GM18909 (cell line): ENCODE results near the gene MYMK.

Experiments
- ATAC-seq: cut with Tn5 transposase; IDR thresholded peaks from one replicate; pipeline ENCODE4 v1.9.1; 2021; ENCODE audit warnings: mild to moderate bottlenecking; ENCODE audit not compliant: unreplicated experiment, poor library complexity

MYMK gene

DNA sequence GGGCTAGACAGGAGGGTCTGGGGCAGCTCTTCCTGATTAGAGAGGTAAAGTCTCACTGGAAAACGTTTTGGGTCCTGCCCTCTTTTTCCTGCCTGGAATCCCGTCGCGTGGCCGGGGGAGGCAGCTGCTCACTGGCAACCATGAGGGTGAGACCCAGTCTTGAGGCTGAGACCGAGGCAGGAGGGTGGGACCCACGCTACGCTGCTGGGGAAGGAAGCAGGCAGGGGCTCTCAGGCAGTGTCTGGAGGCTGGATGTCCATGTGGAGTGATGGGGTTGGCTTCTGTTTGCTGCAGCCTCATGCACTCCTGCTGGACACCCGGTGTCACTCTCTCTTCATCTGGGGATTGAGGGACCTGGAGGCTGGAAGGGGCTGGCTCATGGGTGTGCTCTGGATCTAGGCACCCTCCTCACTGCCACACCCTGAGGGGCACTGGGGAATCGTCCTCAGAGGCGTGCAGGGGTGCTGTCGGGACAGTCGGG lies 34.5 kb downstream of the MYMK start:
- ATAC-seq: no peak

DNA sequence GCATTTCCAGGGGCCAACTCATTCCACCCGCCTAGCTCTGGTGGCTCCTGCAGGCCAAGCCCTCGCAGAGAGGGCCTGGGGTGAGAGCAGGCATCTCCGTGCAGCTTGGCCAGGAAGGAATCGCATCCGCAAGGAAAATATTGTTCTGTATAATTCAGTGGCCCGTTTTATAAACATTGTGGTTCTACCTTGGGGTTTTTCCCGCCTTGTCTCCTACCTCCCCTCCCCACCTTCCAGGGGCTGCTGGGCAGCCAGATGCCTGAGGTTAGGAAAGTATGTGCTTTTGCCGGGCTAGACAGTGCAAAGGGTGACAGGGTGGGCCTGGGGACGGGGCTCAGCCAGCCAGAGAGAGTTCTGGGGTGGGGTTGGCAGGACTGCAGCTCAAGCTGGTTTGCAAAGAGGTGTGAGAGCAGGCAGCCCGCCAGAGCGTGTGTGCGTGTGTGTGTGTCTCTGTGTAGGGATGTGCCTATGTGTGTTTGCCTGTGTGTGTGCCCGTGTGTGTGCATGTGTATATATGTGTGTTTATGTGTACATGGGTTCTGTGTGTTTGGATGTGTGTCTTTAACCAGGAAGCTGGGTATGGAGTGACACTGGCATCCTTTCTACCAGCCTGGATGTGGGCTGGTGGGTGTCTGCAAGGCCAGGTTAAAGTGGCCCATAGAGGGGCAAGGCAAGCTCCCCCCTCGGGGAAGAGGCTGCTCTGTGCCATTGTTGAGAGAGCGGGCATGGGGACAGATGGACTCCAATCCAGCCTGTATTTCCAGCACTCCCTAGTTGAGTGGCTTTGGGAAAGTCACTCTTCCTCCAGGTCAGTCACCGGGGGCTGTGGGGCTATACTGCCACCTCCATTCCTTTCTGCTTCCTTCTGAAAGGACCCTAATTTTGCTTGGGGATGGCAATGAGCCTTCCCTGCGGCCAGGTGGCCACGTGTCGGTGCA lies 35.2 kb downstream of the MYMK start:
- ATAC-seq: no peak

GRCh38 chr9:133488686-133489252 lies 36.0 kb downstream of the MYMK start:
- ATAC-seq: no peak

DNA sequence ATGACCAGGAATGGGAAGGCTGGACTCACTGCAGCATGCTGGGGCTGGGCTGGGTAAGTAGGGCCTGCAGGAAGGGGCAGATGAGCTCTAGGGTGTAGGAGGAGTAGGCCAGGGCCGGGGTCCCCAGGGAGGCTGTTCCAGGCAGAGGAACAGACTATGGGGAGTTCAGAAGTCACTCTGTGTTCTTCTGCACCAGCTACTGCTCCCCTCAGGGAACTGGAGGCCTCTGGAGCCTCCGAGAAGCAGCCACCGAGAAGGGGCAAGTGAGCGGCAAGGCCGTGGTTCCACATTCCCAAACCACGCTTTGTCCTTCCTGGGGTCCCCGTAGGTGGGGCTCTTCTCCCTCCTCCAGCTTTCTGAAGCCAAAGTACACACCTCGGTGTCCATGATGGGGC lies 37.4 kb downstream of the MYMK start:
- no peak for ATAC-seq

DNA sequence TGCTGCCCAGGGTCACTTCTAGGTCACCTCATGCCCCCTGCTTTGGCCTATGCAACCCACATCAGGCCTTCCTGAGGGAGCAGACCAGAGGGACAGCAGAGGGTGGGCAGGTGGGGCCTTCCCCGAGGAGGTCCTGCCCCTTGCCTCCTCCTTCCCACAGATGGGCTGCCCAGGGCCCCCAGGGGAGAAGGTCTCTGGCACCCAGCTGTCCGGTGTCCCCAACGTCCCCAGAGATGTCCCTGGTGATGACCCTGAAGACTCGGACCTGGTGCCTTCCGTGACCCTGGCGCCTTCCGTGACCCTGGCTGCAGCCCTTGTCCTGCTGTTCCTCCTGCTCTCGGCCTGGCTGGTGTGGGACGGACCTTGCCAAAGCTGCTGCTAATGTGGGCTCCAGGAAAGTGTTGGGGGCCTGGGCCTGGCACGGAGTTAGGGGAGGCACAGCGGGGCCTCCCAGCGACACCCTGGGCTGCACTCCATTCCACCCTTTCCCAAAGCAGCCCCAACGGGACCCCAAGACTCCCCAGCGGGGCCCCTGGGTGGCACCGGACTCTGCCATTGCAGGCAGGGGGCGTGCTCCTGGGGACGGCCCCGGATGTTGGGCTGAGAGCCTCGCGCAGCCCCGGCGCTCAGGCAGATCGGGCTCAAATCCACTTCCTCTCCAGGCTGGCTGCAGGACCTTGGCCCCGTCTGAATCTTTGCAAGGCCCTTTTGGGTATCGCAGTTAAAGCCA lies 39.1 kb downstream of the MYMK start:
- ATAC-seq: no peak

- no peak for ATAC-seq
Observed at GRCh38 chr9:133484671-133485437, 39.9 kb downstream of the MYMK start.

DNA sequence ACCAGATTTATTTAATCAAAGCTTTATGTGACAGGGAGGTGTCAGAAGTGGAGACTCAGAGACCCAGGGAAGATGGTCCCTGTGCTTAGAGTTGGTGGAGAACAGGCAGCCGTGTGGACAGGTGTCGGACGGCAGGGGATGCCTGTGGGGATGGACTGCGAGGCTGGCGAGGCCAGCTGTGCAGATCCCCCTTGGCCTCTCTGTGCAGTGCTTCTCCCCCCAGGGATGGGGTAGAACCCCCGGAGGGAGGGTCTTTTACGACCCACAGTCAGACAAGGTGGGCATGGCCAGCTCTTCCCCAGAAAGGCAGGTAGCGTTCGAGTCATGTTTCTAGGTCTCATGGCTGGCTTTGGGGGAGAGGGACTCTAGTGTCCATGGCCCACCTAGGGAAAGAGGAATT lies 41.1 kb downstream of the MYMK start:
- ATAC-seq: no peak

- ATAC-seq: peak; percentile 92
Observed at GRCh38 chr9:133478851-133479711, 45.7 kb downstream of the MYMK start, which contains the start of gene SLC2A6. Gene SLC2A6, minus strand, starts transcription at chr9:133479099. Its CDS starts 40 bp downstream, at chr9:133479059.

GRCh38 chr9:133477992-133478850 lies 46.5 kb downstream of the MYMK start:
- peak; percentile 31 for ATAC-seq

DNA sequence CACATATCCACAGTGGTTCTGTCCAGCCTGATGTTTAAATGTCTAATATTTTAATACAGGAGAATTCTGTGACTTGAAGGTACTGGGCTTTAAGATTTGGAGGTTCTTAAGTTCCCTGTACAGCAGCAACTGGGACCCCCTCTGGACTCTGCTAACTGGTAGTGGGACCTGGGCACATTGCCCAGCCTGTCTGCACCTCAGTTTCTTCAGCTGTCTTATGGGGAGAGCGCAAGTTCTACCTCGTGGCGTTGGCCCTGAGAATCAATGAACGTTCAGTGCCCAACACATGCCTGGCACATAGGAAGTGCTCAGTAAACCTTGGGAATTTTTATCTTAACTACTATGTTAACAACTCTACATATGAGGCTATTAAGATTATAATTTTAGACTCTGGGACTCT lies 47.3 kb downstream of the MYMK start:
- no peak for ATAC-seq

DNA sequence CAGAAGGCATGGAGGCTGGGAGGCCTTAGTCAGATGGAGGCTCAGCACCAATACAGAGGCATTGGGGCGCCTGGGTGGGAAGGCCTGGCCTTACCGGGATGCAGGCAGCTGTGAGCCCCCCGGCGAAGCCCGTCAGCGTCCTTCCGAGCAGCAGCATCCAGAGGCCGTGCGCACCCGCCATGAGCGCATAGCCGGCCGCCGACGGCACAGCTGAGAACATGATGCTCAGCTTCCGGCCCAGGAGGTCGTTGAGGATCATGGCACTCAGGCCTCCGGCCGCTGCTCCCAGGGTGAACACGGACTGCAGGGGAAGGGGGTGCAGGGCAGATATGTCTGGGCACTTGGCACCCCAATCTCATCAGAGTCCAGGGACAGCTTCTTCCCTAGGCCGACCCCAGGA lies 47.8 kb downstream of the MYMK start:
- no peak for ATAC-seq

DNA sequence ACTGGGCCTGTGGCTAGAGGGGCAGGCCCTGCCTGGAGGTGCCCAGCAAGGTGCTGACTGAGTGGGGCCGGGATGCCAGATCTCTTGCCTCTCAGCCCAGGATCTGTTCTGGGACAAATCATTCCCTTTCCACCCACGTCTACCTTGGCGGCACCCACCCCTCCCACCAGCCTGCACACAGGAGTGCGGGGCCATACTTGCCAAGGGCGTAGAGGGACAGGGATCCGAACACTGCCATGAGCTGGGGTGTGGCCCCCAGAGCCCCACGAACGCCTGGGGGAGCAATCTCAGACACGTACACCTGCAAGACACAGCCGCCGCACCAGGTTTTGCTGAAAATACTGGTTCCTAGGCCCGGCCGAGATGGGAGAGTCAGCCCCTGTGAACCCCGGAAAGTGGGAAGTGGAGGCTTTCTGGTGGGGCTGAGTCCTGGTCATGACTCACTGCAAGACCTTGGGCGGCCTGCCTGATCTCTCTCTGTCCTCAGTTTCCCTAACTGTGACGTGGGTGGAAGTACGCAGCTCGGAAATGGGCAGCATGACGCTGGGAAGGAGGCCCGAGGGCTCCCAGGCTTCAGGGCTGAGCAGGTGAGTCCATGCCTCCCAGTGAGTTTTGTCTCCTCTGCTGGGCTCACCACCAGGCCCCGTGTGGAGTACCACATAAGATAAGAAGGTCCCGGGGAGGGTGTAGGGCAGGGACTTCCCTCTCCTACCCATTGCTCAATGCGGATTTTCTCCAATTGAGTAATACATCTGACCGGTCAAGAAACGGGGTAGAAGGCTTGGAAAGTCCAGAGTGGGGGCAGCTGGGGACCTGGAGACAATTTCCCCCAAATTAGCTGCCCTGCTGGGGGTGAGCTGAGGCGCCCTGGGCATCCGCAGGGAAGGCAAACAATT lies 48.5 kb downstream of the MYMK start:
- no peak for ATAC-seq

- no peak for ATAC-seq
Observed at GRCh38 chr9:133475292-133476012, 49.3 kb downstream of the MYMK start.

DNA sequence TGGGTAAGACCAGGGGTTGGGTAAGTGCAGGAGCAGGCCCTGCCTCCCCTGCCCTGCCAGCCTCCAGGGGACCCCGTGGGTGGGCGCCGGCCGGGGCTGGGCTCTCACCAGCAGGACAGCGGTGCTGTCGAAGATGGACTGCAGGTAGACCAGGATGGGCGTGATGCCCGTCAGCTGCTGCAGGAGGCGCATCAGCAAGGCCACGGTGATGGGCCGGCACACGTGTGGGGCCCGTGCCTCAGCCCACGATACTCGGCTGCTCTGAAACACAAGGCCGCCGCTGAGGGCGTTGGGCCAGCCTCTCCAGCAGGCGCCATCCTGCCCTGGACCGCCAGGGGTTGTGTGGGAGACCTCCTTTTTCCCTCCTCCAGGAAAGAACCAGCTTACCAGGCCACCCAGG lies 49.9 kb downstream of the MYMK start:
- ATAC-seq: no peak

- no peak for ATAC-seq
Observed at GRCh38 chr9:133474215-133474614, 50.5 kb downstream of the MYMK start.

- ATAC-seq: no peak
Observed at GRCh38 chr9:133473743-133474142, 51.0 kb downstream of the MYMK start.
